Fibroblast of villous mesenchyme (primary cell): ENCODE data around the gene DAB2IP. TPM values are rescaled to one million over a fixed set of nuclear protein-coding genes. Genes with fewer than 3 reads are reported as not detected.

Experiments
- DNase-seq: peaks from one replicate; pipeline ENCODE4 v3.0.0-alpha.2; 2010; ENCODE audit warnings: low read depth
- H3K4me3 ChIP-seq: 2 replicates; pipeline ENCODE4 v1.5.1; 2011; ENCODE audit warnings: low read depth, mild to moderate bottlenecking, low read length
- total RNA-seq: library from RNA; depleted of rRNA; stranded (reverse); fragments of >200 nt; gene quantifications from 2 replicates; pipeline ENCODE4 v1.2.3, GENCODE V29; 2012
- TF ChIP-seq, protein P1 (sequence below): IDR thresholded peaks from 2 replicates; pipeline ENCODE4 v1.5.1; 2012; ENCODE audit warnings: low read depth, mild to moderate bottlenecking, low read length; ENCODE audit not compliant: insufficient read depth

Gene DAB2IP
- total RNA-seq, 1 donor: 47.9 TPM

DNA sequence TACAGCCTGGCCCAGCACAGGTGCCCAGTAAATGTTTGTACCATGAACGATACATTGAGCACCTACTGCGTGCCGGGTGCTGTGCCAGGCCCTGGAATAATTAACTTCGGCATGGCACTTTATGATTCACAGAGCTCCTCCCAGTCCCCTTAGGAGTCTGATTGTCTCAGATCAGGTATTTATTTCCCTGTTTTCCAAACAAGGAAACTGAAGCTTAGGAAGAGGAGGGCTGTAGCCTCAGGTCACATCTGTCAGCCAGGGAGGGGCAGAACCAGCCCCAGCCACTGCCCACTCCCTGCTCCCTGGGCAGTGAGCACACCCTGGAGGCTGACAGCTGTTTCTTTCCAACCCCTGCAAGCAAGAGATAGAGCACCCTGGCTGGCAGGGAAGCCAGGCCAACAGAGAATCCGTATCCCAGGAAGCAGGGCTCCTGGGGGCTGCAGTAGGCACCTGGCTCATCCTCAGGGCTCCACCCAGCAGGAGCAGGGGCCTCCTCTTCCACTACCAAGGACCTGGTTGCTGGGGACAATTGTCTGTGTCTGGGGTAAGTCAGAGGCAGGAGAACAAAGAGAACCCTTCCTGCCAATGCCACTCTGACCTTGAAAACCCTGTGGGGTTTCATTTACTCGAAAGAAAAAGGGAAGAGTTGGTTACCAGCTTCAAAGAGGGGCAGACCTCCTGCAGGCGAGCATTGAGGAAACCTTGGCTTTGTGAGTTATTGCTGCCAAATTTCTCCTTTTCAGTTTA lies 69.0 kb downstream of the DAB2IP start:
- no peak for DNase-seq
- no peak overlapping the region for H3K4me3 ChIP-seq
- TF ChIP-seq, protein P1, sequence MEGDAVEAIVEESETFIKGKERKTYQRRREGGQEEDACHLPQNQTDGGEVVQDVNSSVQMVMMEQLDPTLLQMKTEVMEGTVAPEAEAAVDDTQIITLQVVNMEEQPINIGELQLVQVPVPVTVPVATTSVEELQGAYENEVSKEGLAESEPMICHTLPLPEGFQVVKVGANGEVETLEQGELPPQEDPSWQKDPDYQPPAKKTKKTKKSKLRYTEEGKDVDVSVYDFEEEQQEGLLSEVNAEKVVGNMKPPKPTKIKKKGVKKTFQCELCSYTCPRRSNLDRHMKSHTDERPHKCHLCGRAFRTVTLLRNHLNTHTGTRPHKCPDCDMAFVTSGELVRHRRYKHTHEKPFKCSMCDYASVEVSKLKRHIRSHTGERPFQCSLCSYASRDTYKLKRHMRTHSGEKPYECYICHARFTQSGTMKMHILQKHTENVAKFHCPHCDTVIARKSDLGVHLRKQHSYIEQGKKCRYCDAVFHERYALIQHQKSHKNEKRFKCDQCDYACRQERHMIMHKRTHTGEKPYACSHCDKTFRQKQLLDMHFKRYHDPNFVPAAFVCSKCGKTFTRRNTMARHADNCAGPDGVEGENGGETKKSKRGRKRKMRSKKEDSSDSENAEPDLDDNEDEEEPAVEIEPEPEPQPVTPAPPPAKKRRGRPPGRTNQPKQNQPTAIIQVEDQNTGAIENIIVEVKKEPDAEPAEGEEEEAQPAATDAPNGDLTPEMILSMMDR: no peak

DNA sequence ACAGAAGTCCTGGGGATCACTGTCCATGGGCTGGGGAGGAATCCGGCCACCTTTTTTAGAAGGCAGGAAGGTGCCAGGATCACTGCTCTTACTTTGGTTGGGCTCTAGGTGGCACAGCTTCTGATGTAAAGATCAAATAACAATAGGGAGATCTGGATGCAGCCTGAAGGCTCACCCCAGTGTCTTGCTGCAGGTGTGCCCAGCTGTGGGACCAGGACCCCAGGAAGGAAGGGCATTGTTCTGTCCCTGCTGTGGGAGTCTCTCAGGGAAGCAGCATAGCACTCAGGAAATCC lies 69.6 kb downstream of the DAB2IP start:
- DNase-seq: no peak
- TF ChIP-seq, protein P1: no peak
- no peak overlapping the region for H3K4me3 ChIP-seq

GRCh38 chr9:121721770-121722169 lies 70.3 kb downstream of the DAB2IP start:
- DNase-seq: peak; percentile 93
- TF ChIP-seq, protein P1: no peak
- no peak overlapping the region for H3K4me3 ChIP-seq

DNA sequence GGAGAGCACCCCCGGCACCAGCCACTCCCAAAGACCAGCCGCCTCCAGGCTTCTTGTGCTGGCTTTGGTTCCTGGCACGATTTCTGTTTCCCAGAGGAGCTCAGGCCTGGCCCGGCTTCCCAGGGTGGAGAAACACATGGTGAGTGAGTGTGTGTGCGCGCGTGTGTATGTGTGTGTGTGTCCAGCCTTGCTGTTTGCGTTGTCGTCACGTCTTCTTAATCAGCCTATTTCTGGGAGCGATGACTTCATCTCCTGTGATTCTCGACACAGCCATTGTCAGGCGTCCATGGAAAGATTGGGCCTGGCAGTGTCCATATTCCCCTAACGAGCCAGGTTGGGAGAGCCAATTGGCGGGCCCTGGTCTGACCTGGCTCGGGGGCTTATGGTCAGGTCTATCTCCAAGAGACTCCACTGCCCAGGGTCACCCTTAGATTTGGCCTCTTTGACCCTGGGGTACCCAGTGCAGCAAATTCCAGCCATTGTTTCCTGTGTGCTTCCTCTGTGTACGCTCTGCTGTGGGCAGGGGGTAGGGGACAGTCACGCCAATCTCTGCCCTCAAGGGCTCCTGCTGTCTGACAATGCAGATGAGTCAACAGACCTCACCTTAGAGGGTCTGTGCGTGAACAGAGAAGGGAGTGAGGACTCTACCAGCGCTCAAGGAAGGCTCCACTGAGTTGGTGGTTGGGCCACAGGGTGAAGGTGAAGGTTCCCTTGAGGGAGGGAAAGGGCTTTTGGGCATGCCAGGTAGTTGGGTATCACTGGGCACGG lies 73.8 kb downstream of the DAB2IP start:
- no peak overlapping the region for H3K4me3 ChIP-seq
- peak; percentile 97 for DNase-seq
- TF ChIP-seq, protein P1: no peak

DNA sequence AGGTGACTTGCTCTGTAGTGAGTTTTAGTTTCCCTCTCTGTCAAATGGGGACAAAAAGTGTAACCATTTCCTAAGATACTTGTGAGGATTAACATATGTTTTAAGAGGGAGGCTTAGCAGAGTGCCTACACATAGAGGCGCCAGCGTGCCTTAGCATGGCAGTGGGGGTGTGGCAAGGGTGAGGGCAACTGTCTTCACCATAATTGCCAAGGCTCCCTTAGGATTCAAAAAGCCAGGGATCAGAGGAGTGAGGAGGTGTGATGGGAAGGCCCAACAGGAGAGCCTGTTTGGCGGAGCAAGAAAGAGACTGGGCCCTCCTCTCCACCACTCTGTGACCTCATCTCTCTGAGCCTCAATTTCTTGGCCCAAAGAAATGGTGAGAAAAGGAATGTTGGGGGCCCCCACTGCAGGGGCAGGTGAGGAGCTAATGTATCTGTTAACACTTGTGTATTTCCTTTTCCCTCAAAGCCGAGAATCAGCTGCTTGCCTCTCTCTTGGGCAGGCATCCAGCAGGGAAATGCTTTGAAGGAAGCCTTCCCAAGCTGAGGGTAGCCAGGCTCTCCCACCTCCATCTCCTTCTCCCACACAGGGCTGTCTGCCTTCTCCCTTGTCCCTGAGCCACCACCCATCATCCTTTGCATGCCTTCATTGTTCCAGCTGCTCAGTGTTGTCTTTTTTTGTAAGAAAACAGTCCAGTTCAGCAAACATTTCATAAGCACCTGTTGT lies 76.0 kb downstream of the DAB2IP start:
- H3K4me3 ChIP-seq: no peak overlapping the region
- TF ChIP-seq, protein P1: no peak
- no peak for DNase-seq

DNA sequence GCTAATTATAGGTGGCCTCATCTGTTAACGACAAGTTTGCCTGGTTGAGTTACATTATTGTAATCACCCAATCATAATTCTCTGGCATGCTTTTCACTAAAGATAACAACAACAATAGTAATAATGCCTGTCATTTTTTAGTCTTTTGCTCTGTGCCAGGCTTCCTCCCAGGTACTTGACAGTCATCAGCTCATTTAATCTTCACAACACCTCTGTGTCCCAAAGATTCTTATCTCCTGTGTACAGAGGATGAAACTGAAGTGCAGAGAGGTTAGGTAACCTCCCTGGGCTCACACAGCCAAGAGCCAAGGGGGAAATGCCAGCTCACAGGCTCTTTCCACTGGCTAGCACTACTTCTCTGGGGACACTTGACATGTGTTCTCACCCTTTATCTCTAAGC lies 77.5 kb downstream of the DAB2IP start:
- no peak overlapping the region for H3K4me3 ChIP-seq
- no peak for DNase-seq
- TF ChIP-seq, protein P1: no peak
